Esophagus squamous epithelium (tissue), 5 donors: ENCODE results near the gene KCND2. TPM values are rescaled to one million over a fixed set of nuclear protein-coding genes. Genes with fewer than 3 reads are reported as not detected.

ENCODE experiments used
- DNase-seq: peaks from one replicate; lab custom pipeline; 2025; lab: John Stamatoyannopoulos, UW
- H3K27ac ChIP-seq, 4 donors: fragments of 200-600 bp; sonication (generic); one replicate each; pipeline ENCODE4 v1.5.1; 2016 to 2019; ENCODE audit warnings: mild to moderate bottlenecking in 1 of 4
- H3K27me3 ChIP-seq, 4 donors: fragments of 200-600 bp; sonication (generic); 1 replicate in 3 of 4; 2 replicates in 1 of 4; pipeline versions ENCODE4 v1.5.1 to v1.6.0; 2017 to 2021; ENCODE audit warnings: antibody characterized with exemption in 1 of 4
- H3K36me3 ChIP-seq, 3 donors: fragments of 200-600 bp; sonication (generic); one replicate each; pipeline ENCODE4 v1.5.1; 2016 to 2019
- H3K4me1 ChIP-seq, 3 donors: fragments of 200-600 bp; sonication (generic); one replicate each; pipeline ENCODE4 v1.5.1; 2017 to 2019
- H3K4me3 ChIP-seq, 4 donors: fragments of 200-600 bp; sonication (generic); 1 replicate in 3 of 4; 2 replicates in 1 of 4; pipeline ENCODE4 v1.5.1; 2016 to 2019; ENCODE audit warnings: mild to moderate bottlenecking in 2 of 4, moderate library complexity in 1 of 4
- H3K9me3 ChIP-seq, 3 donors: fragments of 200-600 bp; sonication (generic); one replicate each; pipeline ENCODE4 v1.5.1; 2016 to 2019
- POLR2A ChIP-seq, 4 donors: fragments of 450-650 bp; IDR thresholded peaks; one replicate each; pipeline ENCODE4 v1.6.1; 2017; ENCODE audit warnings: antibody characterized with exemption in 4 of 4, mild to moderate bottlenecking in 4 of 4, moderate library complexity in 3 of 4
- WGBS, 2 donors: methylation state at CpG; one replicate each; pipeline ENCODE4 v1.1.5; 2018; 5-methylcytosine and 5-hydroxymethylcytosine counted together
- intact Hi-C: fragments of 100-400 bp; cut with DNase I; formaldehyde crosslinking; loops from one replicate; pipeline ENCODE4 v1.15.0; 2022
- total RNA-seq, 4 donors: library from RNA; depleted of rRNA; stranded (reverse); fragments of >200 nt; gene quantifications; one replicate each; pipeline ENCODE4 v1.1.0, GENCODE V29; 2016
- TF ChIP-seq, protein P1 (sequence below), 6 experiments: fragments of 450-650 bp in 4 of 6; fragments of 200-600 bp in 2 of 6; sonication (generic) in 2 of 6; IDR thresholded peaks; one replicate each; pipeline ENCODE4 v1.5.1; 2016 to 2019; ENCODE audit warnings: antibody characterized with exemption in 6 of 6, mild to moderate bottlenecking in 4 of 6, moderate library complexity in 4 of 6
- donor health status: DM: yes; HTN: yes; CAD: no.

Gene KCND2
- total RNA-seq, 4 donors from 2014 or later = 0.09 to 0.19 TPM; not detected in 2

GRCh38 chr7:120658516-120658915 is 385.5 kb downstream of the KCND2 start:
- Histone ChIP-seq H3K9me3 (no peaks in the 10 kb centered on the region), H3K36me3 (no peaks in the 10 kb centered on the region), H3K27me3 (no peaks in the 10 kb centered on the region), H3K4me3 (no peak overlapping the region), H3K27ac (no peak overlapping the region), H3K4me1 (no peaks in the 10 kb centered on the region)
- intact Hi-C loops = no loop called here
- 57 to 74% methylated on average over 2 of the region's 2 CpGs for WGBS, 2 donors
- no peak for TF ChIP-seq POLR2A (IDR thresholded peaks at IDR 0.05)
- TF ChIP-seq, protein P1, sequence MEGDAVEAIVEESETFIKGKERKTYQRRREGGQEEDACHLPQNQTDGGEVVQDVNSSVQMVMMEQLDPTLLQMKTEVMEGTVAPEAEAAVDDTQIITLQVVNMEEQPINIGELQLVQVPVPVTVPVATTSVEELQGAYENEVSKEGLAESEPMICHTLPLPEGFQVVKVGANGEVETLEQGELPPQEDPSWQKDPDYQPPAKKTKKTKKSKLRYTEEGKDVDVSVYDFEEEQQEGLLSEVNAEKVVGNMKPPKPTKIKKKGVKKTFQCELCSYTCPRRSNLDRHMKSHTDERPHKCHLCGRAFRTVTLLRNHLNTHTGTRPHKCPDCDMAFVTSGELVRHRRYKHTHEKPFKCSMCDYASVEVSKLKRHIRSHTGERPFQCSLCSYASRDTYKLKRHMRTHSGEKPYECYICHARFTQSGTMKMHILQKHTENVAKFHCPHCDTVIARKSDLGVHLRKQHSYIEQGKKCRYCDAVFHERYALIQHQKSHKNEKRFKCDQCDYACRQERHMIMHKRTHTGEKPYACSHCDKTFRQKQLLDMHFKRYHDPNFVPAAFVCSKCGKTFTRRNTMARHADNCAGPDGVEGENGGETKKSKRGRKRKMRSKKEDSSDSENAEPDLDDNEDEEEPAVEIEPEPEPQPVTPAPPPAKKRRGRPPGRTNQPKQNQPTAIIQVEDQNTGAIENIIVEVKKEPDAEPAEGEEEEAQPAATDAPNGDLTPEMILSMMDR (IDR thresholded peaks at IDR 0.05) = no peak
- no peak for DNase-seq

- Histone ChIP-seq H3K27ac (no peak overlapping the region), H3K36me3 (no peaks in the 10 kb centered on the region), H3K9me3 (no peaks in the 10 kb centered on the region), H3K27me3 (no peaks in the 10 kb centered on the region), H3K4me3 (no peak overlapping the region), H3K4me1 (no peaks in the 10 kb centered on the region)
- DNase-seq = no peak
- intact Hi-C loops = no loop called here
- TF ChIP-seq, protein P1 (IDR thresholded peaks at IDR 0.05) = no peak
- no peak for TF ChIP-seq POLR2A (IDR thresholded peaks at IDR 0.05)
These were observed 389.3 kb downstream of the KCND2 start for GRCh38 chr7:120662291-120662690.

DNA sequence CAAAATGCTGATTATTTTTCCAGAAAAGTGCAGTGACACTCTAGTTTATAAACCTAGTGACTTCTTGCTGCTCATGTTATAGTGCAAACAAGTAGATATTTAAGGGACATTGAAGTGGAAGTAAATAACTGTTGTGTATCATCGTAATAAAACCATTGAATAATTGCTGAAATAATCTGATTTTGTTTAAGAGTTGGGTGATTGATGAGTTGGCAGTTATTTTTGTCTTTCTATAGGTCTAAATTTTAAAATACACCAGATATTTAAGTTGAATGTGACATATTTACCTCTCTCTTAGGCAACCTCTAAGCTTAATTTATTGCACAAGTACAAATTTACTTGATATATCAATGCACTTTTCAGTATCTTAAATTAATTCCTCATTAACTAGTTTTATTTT is 392.1 kb downstream of the KCND2 start:
- WGBS, 2 donors = 68 to 73% methylated on average over 1 of the region's 1 CpG
- no peak overlapping the region for H3K4me3 ChIP-seq
- H3K36me3 ChIP-seq = no peaks in the 10 kb centered on the region
- DNase-seq = no peak
- no peak overlapping the region for H3K27ac ChIP-seq
- TF ChIP-seq, protein P1 (IDR thresholded peaks at IDR 0.05) = no peak
- TF ChIP-seq POLR2A (IDR thresholded peaks at IDR 0.05) = no peak
- no peaks in the 10 kb centered on the region for H3K9me3 ChIP-seq
- H3K4me1 ChIP-seq = no peaks in the 10 kb centered on the region
- no peaks in the 10 kb centered on the region for H3K27me3 ChIP-seq
- intact Hi-C loops = no loop called here

DNA sequence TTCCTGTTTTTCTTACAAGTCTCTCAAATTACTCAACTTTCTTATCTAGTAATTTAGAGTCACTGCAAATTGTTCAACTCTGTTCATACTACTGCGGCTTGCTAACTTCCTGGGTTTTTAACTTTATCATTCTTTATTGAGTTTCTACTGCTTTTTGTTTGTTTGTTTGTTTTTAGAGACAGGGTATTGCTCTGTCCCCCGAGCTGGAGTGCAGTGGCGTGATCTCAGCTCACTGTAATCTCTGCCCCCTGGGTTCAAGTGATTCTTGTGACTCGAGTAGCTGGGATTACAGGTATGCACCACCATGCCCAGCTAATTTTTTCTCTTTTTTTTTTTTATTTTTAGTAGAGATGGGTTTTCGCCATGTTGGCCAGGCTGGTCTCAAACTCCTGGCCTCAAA is 402.1 kb downstream of the KCND2 start:
- Histone ChIP-seq H3K27ac (no peak overlapping the region), H3K9me3 (no peaks in the 10 kb centered on the region), H3K27me3 (no peaks in the 10 kb centered on the region), H3K4me1 (no peaks in the 10 kb centered on the region), H3K4me3 (no peak overlapping the region), H3K36me3 (no peaks in the 10 kb centered on the region)
- 55 to 57% methylated on average over 5 of the region's 5 CpGs for WGBS, 2 donors
- TF ChIP-seq, protein P1 (IDR thresholded peaks at IDR 0.05) = no peak
- TF ChIP-seq POLR2A (IDR thresholded peaks at IDR 0.05) = no peak
- DNase-seq = no peak
- intact Hi-C loops = no loop called here

GRCh38 chr7:120677535-120677934 is 404.6 kb downstream of the KCND2 start:
- Histone ChIP-seq H3K4me1 (no peaks in the 10 kb centered on the region), H3K27me3 (no peaks in the 10 kb centered on the region), H3K4me3 (no peak overlapping the region), H3K27ac (no peak overlapping the region), H3K9me3 (no peaks in the 10 kb centered on the region), H3K36me3 (no peaks in the 10 kb centered on the region)
- no peak for TF ChIP-seq POLR2A (IDR thresholded peaks at IDR 0.05)
- TF ChIP-seq, protein P1 (IDR thresholded peaks at IDR 0.05) = no peak
- intact Hi-C loops = no loop called here
- DNase-seq = no peak
- 80 to 82% methylated on average over 1 of the region's 1 CpG for WGBS, 2 donors
